GM18498 (cell line): ENCODE measurements around the gene PKN1.
"Not testable (repeated sequence)": the region's sequence is repeated elsewhere in the genome, so short reads cannot be mapped to it uniquely, and the experiment has no call there.

Experiments used
- ATAC-seq: cut with Tn5 transposase; IDR thresholded peaks from one replicate; pipeline ENCODE4 v1.9.1; 2021; ENCODE audit warnings: mild to moderate bottlenecking, moderate library complexity; ENCODE audit not compliant: unreplicated experiment

The PKN1 gene

GRCh38 chr19:14479309-14479974 is 46.3 kb downstream of the PKN1 start:
- ATAC-seq, result no peak

DNA sequence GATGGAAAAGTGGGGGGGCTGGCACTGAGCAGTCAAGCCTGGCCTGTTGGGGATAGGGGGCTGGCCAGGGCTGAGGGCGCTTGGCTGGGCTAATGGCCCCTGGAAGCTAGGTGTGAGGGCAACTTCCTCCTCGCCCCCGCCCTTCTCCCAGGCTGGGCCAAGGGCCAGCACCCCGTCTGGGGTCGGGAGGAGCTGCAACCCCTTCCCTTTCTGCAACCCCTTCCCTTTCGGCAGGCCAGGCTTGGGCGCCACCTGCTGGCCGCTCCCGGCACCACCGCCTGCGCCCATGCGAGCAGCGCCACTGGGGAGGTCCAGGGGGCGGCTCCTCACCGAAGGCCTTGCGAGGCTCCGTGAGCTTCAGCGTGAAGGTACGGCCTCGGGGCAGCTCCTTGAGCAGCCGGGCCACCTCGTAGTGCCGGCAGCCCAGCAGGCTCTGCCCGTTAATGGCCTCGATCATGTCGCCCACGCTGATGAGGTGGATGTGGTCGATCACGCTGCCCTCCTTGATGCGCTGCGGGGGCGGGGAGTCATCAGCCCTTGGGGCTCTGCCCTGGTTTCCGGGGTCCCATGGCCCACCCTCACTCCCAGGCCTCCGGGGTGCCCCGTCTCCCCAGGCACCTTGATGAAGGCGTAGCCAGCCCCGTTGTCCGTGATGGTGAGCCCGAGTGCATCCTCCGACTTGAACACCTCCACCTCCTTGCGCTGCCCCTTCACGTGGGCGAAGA is 47.0 kb downstream of the PKN1 start:
- ATAC-seq, result no peak

- ATAC-seq, result no peak
Observed at GRCh38 chr19:14480700-14481079, 47.6 kb downstream of the PKN1 start.

- no peak for ATAC-seq
Observed at GRCh38 chr19:14482172-14482941, 49.3 kb downstream of the PKN1 start.

DNA sequence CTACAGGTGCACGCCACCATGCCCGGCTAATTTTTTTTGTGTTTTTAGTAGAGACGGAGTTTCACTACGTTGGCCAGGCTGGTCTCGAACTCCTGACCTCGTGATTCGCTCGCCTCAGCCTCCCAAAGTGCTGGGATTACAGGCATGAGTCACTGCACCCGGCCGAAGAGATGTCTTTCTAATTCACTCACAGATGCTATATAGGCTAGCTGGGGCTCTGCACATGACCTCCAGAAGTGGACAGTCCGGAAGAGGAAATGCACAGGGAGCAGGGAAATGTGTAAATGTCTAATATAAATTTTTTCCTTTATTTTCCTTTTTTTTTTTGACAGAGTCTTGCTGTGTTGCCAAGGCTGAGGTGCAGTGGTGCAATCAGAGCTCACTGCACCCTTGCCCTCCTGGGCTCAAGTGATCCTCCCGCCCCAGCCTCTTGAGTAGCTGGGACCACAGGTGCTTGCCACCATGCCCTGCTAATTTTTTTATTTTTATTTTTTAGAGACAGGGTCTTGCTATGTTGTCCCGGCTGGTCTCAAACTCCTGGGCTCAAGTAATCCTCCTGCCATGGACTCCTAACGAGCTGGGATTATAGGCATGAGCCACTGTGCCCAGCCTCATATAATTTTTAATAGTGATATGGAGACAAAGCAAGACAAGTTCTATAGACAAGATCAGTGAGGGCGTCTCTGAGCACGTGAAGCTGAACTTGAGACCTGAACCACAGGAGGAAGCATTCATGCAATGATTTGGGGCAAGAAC is 54.4 kb downstream of the PKN1 start:
- no peak for ATAC-seq

DNA sequence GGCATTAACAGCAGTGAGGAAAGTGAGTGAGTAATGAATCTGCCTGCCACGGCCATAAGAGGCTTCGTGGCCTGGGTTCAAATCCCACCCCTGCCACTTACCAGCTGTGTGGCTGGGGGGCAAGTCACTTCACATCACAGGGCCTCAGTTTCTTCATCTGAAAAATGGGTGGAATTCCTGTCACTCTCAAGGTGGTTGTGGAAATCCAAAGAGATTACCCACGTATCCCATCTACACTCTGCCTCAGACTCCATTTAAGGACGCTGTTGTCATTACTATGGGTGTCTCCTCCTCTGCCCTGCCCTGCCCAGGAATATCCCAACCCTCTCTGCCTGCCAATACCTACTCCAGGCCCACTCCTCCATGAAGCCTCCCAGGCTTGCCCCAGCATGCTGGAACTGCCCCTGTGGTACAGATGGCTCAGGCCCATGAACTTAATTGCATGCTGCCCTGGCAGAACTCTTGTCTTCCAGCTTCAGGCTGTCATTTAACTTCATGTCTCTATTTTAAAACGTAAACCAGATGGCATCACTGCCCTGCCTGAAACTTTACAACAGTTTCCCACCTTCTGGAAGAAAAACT is 59.7 kb downstream of the PKN1 start:
- ATAC-seq, result no peak

DNA sequence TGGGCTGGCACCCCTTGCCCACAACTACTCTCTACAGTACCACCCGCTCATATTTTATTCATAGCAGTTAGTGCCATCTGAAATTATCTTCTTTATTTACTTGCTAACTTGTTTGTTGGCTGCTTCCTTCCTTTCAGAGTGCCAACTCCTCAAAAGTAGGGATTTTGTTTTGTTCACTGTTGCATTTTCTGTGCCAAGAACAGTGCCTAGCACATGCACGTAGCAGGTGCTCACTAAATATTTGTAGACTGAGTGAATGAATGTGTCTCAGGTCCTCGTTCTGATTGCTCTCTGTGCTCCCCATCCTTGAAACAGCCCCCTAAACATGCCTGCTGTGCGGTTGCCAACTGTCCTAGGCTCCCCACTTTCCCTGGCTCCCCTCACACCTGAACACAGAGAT is 61.3 kb downstream of the PKN1 start:
- no peak for ATAC-seq

DNA sequence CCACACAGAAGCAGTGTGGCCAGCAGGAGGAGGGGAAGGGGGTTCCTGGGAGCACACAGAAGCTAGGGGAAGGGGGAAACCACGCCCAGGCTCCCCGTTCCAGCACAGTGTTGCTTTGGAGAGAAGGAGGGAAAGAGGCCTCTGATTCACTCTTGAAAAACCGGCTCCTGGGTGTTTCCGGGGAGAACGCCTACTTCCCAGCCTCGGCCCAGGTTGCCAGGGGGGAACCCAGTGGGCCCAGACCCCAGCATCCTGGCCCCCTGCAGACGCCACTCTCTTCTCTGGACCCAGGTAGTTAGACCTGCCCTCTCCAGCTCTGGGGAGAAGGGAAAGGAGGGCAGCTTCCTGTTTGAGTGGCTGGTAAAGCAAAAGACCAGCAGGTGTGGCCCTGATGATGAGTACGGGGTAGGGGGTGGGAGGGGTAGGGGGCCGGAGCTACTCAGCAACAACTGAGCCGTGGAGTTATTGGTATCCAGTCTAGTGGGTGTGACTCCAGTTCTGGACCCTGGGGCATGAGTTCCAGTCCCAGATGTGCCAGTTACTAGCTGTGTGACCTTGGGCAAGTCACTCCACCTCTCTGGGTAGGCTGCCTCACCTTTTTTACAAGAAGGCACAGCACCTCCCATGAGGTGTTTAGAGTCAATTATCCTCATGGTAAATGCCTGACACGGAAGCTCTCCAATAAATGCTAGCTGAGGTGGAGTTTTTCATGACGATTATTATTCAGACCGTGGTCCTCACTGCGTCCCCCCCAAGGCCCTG is 62.0 kb downstream of the PKN1 start:
- ATAC-seq, result no peak

GRCh38 chr19:14495672-14496028 is 62.5 kb downstream of the PKN1 start:
- ATAC-seq, result peak; percentile 19

GRCh38 chr19:14496029-14496833 is 63.1 kb downstream of the PKN1 start, which contains the start of gene GIPC1:
GIPC1 (minus strand) TSS chr19:14496127; CDS start chr19:14482976, 13,151 bp downstream.
- peak; percentile 81 for ATAC-seq

GRCh38 chr19:14496834-14497227 is 63.7 kb downstream of the PKN1 start:
- no peak for ATAC-seq

DNA sequence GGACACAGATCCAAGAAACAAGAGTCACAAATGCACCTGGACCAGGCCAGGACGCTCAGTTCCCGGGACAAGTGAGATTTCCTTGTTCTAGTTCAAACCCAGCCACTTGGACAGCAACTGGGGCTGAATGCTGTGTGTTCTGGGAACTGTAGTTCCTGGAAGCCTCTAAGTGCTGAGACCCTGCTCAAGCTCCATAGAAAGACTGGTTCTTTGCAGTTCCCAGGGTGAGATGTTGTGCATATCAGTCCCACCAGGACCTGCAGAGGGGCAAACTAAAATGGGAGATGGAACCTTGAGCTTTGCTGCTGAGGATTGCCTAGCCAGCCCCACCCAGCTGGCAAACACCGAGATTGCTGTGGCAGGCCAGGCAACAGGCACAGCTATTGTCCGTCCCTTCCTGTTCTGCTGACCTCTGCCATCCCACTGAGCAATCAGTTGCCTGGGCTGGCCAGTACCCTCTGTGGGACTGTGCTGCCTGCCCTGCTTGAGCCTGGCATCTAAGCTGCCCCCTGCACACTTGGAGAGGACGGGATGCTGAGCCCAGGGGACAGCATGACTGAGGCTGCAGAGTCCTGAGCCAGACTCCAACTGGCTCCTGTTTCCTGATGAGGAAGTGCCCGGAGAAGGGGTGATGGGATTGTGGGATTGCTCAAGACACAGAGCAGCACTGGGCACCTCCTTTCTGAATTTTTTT is 64.3 kb downstream of the PKN1 start:
- no peak for ATAC-seq

DNA sequence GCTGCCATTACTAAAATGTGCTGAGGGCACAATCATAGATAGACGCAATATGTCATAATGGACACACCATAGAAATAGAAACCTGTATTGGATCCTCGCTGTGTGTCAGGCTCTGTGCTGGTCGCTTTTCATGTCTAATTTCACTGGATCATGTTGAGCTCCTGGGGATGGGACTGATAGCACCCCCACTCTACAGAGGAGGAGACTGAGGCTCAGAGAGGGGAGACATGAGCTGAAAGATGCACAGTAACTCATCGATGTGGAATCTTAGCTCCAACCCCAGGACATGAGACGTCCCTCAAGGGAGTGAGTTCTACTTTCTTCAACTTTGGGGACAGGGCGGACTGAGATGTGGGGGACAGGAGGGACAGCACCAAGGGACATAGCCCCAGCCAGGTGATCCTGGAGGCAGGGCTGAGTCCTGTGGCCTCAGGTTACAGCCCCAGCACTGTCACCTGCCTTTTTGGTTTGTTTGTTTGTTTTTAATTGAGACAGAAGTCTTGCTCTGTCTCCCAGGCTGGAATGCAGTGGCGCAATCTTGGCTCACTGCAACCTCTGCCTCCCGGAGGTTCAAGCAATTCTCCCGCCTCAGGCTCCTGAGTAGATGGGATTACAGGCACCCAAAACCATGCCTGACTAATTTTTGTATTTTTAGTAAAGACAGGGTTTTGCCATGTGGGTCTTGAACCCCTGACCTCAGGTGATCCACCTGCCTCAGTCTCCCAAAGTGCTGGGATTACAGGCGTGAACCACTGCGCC is 69.4 kb downstream of the PKN1 start:
- ATAC-seq, result no peak

DNA sequence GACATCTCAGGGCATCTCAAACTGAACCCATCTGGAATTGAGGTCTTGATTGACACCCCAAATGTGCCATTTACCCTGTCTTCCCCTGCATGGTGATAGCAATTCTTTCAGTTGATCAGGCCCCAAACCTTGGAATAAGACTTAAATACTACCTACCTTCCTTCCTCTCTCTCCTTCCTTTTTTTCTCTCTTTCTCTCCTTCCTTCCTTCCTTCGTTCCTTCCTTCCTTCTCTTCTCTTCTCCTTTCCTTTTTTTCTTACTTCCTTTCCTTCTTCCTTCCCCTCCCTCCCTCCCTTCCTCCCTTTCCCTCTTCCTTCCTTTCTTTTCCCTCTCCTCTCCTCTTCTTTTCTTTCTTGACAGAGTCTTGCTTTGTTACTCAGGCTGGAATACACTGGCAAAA is 70.2 kb downstream of the PKN1 start:
- ATAC-seq, result no peak

DNA sequence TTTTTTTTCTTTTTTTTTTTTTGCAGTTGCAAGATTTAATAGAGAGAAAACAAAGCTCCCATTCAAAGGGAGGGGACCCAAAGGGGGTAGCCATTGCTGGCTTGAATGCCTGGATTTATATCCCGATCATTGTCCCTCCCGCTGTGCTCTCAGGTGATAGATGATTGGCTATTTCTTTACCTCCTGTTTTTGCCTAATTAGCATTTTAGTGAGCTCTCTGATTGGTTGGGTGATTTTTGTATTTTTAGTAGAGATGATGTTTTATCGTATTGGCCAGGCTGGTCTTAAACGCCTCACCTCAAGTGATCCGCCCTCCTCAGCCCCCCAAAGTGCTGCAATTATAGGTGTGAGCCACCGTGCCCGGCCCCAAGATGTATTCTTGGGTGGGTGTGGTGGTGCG is 71.5 kb downstream of the PKN1 start:
- ATAC-seq, result not testable (repeated sequence)

- no peak for ATAC-seq
Observed at GRCh38 chr19:14505488-14506239, 72.6 kb downstream of the PKN1 start.
